Activated T-helper 1 cell treated with anti-CD3 and anti-CD28 coated beads, Interleukin-2, amount 50 U/mL, for 16 hours (primary cell): ENCODE data around the gene IDI1.

Experiments
- DNase-seq, 2 donors: peaks; one replicate each; pipeline ENCODE4 v3.0.0-alpha.2; 2020; ENCODE audit warnings: low read depth in 1 of 2, low spot score in 1 of 2

Gene IDI1

GRCh38 chr10:996031-996430 lies 52.9 kb downstream of the IDI1 start:
- DNase-seq: no peak

GRCh38 chr10:995559-995926 lies 53.4 kb downstream of the IDI1 start:
- DNase-seq: no peak

DNA sequence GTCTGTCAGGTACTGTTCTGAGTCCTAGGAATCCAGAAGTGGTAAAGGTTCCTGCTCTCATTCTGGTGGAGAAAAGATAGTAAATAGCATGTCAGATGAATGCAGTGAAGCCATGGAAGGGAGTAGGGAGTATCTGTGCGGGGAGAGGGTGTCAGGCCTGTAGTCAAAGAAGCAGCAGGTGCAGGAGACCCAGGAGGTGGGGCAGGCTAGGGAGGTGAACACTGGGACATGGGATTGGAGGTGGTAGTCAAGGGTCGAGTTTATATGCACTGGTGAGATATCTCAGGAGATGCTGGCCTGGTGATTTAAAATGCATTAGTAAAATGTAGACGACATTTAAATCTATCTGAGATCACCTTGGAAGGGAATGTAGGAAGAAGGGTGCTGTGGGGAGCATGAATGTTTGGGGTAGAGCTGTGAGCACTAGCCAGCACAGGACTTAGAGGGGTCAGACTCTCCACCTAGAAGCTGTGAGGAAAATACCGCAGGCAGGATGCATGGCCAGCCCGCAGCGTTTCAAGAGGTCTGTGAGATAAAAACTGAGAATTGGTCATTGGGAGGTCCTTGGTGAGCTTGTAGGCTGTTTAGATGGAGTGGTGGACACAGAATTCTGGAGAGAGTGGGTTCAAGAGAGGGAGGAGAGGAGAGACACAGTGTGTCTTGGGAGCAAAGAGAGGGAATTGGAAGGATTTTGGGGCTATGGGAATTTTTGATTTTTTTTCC lies 53.9 kb downstream of the IDI1 start:
- DNase-seq: no peak

DNA sequence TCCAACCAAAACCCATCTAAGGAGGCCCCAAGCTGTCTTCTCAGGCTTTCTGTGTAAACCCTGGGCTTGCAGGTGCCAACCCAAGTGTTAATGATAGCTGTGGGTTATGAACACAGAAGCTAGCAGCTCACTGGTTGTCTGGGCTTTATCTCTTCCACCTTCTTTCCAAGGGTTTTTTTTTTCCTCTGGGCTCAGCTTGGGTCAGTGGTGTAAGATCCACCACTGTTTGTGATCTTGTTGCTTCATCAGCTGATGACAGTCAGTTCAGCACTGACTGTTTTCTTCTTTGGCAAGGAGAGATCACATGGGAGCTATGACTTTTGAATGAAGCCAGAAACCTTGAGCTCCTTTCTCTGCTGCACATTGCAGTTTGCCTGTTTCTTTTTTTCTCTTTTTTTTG lies 56.0 kb downstream of the IDI1 start:
- DNase-seq: no peak

DNA sequence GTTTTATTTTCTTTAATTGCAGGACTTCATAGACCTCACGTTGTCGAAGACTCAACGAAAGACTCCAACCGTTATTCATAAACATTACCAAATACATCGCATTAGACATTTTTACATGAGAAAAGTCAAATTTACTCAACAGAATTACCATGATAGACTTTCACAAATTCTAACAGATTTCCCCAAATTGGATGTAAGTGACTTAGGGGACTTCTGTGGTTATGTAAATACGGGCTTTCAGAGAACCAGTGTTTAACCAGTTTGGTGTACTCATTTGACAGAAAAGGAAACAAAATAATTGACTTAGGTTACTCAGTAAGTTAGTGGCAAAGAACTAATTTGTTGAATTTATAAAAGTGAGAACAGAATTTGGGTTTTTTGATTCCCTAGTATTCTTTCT lies 56.5 kb downstream of the IDI1 start:
- no peak for DNase-seq

- DNase-seq: no peak
These were observed 58.1 kb downstream of the IDI1 start for GRCh38 chr10:990808-991207.
